NB4 (cell line): ENCODE measurements around the gene ZNF148.

ENCODE experiments used
- CTCF ChIP-seq: IDR thresholded peaks from one replicate; pipeline ENCODE4 v1.5.1; 2012; ENCODE audit warnings: low read depth, low read length
- MAX ChIP-seq: IDR thresholded peaks from 2 replicates; pipeline ENCODE4 v1.6.1; 2011; ENCODE audit warnings: low read depth, low read length
- POLR2A ChIP-seq: IDR thresholded peaks from 2 replicates; pipeline ENCODE4 v1.6.1; 2011; ENCODE audit warnings: mild to moderate bottlenecking; ENCODE audit not compliant: insufficient read length; ENCODE audit errors: extremely low read depth

- TF ChIP-seq CTCF, result no peak
- no peak for TF ChIP-seq POLR2A
- TF ChIP-seq MAX, result no peak
These were observed 138.7 kb downstream of the ZNF148 start for GRCh38 chr3:125236331-125236903.
